DMS 273 (cell line): ENCODE results near the gene SLC4A4.

Experiments used
- DNase-seq: peaks from one replicate; lab custom pipeline; 2025; ENCODE audit not compliant: unreplicated experiment; lab: John Stamatoyannopoulos, UW

SLC4A4 gene

GRCh38 chr4:71592793-71593192 is 254.0 kb downstream of the SLC4A4 start:
- no peak for DNase-seq

GRCh38 chr4:71593311-71593710 is 254.5 kb downstream of the SLC4A4 start:
- no peak for DNase-seq

- DNase-seq = peak; percentile 89
These were observed 256.8 kb downstream of the SLC4A4 start for GRCh38 chr4:71595576-71596108.

GRCh38 chr4:71599578-71599977 is 260.8 kb downstream of the SLC4A4 start:
- DNase-seq = no peak

GRCh38 chr4:71602289-71602900 is 263.6 kb downstream of the SLC4A4 start:
- DNase-seq = no peak

- no peak for DNase-seq
These were observed 266.0 kb downstream of the SLC4A4 start for GRCh38 chr4:71604785-71605184.

- no peak for DNase-seq
These were observed 268.3 kb downstream of the SLC4A4 start for GRCh38 chr4:71607109-71607508.

- DNase-seq = no peak
These were observed 269.2 kb downstream of the SLC4A4 start for GRCh38 chr4:71607780-71608677.

- peak; percentile 1 for DNase-seq
These were observed 269.9 kb downstream of the SLC4A4 start for GRCh38 chr4:71608678-71609071.

- no peak for DNase-seq
These were observed 270.3 kb downstream of the SLC4A4 start for GRCh38 chr4:71609167-71609566.

GRCh38 chr4:71609651-71610050 is 270.8 kb downstream of the SLC4A4 start:
- DNase-seq = no peak

- DNase-seq = no peak
These were observed 275.8 kb downstream of the SLC4A4 start for GRCh38 chr4:71614621-71615020.

- DNase-seq = no peak
These were observed 277.5 kb downstream of the SLC4A4 start for GRCh38 chr4:71616168-71616811.
